ENCODE results near the gene FBXW5.

Gene FBXW5

DNA sequence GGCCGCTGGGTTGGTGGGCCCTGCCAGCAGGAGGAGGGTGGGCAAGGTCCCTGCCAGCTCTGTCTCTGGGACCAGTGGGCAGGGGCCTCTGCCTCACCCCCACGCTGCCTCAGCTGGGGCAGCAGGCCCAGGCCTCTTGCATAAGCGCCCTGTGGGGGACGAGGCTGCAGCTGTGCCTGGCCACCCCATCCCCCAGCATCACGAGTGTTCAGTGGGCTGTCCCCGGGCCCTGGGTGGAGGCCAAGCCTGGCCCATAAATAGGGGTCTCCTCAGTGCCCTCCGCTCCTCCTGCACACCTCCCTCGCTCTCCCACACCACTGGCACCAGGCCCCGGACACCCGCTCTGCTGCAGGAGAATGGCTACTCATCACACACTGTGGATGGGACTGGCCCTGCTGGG lies 32.7 kb upstream of the FBXW5 start, which contains the start of gene PTGDS:
PTGDS (plus strand) TSS at position 282 of the 400 bp plus-strand sequence; CDS start at position 357, 75 bp downstream.
- no peak for DNase-seq

DNA sequence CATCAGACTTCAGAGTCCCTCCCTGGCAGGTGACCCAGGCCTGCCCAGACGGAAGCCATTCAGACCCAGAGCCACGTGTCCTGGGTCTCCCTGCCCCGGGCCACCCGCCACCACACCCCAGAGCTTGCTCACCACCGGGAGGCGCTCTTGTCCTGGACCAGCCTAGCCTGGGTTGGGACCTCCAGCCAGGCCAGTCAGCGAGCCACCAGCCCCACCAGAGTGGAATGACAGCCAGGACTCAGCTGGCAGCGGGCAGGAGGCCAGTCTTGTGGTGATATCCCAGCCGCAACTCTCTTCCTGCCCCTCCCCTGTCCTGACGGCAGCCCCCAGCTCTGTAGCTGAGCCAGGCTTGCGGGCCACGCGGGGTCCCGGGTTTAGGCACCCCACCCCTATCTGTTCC lies 31.1 kb upstream of the FBXW5 start:
- DNase-seq, result no peak

DNA sequence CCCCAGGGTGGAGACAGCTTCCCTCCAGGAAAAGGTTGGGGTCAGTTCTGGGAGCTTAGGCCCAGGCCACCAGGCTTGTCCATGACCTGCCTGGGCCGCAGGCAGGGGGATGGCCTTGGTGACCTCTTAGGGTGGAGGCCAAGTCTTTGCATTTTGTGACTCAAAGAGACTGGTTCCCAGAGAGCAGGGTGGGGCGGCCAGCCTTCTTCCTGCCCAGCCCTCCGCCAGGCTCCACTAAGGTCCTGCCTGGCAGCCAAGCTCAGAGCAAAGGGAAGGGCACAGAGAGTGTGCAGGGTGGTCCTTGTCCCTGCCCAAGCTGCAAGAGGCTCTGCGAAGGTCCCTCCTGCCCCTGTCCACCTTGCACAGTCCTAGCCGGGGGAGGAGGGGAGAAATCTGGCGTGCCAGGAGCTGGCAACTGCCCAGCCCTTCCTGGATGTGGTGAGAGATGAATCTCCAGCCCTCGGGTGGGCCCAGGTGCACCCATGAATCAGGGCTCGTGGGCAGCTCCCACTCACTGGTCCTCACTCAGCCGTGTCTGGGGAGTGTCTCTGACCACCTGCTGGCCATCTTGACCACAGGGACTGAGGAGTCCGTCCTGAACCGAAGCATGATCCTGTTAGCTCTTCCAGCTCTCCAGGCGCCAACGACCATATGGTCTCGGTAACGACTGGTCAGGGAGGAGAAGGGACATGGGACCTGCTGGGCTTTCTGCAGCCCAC lies 30.4 kb upstream of the FBXW5 start:
- no peak for DNase-seq

DNA sequence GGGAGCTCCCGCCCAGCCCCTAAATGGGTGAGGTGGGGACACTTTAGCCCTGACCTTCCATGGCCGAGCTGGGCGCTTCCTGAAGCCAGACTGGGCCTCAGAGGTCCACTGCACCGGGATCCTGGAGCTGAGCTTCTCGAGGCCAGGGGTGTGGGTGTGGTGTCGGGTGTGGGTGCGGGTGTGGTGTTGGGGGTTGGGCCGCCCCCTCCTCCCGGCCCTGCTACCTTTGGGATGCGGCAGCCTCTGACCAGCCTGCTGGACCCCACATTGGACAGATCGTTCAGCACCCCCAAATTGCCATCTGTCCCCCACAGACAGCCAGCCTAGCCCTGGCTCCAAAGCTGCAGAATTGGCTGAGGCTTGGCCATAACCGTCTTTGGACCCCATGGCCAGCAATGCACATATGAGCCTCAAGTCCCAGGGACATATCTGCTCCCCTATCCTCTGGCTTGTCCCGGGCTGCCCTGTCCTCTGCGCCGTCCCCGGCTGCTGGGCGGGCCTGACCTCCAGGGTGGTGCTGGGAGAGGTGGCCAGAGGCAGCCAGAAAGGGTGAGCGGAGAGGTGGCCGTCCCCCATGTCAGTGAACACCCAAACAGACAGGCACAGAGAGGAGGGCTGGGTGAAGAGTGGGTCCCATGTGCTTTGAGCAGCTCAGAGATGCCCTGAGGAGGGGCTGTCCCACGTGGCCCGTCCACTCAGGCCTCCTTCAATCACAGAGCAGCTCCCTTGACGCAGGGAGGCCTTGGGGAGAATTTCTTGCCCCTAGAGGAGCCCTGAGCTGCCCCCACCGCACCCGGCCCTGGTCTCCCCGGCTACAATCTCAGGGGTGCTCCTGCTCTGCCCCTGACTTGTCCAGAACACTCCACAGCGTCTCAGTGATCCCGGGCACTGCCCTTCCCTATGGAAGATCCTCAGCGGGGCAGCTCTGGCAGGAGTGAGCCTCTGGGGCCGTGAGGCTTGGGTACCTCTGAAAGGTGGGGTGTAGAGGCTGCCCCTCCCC lies 29.4 kb upstream of the FBXW5 start:
- DNase-seq, result no peak

DNA sequence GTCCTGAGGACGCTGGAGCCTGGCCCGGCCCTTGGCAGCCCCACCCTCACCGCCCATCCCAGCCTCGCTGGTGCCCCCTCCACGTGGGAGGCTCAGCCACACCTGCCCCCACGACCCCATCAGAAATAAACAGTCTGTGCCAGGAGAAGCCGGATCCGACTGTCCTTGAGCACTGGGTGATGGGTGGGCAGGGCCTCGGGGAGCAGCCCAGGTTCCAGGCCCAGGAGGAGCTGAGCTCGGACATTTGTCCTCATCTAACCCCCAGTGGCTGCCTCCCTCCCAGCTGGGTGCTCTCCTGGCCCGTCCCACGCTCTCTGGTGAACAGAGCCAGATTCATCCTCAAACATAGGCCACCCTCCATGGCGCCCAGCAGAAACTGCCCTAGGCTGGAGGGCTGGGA lies 28.2 kb upstream of the FBXW5 start:
- DNase-seq, result no peak

DNA sequence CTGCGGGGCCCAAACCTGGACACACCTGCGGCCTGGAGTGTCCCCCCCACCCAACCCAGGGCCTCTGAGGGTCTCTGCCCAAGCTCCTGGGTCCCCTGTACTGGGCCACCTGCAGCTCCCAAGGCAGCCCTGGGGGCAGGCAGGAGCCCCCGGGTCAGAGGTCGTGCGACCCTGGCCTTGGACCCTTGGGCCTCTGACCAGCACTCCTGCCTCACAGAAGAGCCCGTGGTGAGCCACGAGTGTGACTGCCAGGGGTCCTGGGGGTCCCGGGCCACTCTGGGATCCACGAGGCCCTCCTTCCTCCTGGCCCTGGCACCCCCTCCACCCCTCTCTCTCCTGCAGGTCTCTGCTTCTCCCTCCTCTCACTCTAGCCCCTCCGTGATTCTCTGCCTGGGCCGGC lies 27.8 kb upstream of the FBXW5 start:
- no peak for DNase-seq

DNA sequence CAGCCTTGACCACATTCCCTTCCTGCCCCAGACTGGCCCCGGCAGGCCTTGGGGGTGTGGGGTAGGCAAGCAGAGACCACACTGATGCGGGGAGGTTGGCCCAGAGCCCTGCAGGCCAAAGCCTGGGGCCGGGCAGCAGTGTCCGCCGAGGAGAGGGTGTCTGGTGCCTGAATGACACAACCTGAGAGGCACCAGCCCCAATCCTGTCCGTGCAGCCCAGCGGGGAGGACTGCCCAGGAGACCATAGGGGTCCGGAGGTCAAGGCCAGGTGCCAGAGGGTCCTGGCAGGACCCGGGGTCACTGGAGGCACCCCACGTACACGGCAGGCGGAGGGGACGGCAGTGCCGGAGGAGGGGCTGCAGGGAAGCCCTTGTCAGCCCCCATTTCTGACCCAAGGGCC lies 27.2 kb upstream of the FBXW5 start:
- DNase-seq, result no peak

DNA sequence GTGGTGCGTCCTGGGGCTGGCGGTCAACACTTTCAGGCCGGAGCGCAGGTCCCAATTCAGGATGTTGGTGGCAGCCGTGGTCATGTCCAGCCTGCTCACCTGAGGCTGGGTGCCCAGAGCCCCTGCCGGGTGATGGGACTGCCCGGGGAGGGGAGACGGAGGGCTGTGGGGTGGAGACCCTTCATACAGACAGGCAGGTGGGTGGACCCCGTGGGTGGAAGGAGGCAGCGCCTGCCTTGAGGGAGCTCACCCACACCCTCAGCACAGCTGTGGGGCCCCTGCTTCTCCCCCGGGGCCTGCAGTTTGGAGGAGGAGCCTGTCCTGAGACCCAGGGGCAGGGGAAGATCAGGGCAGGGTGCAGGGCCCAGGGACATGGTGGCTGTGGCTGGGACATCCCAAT lies 25.8 kb upstream of the FBXW5 start:
- no peak for DNase-seq

DNA sequence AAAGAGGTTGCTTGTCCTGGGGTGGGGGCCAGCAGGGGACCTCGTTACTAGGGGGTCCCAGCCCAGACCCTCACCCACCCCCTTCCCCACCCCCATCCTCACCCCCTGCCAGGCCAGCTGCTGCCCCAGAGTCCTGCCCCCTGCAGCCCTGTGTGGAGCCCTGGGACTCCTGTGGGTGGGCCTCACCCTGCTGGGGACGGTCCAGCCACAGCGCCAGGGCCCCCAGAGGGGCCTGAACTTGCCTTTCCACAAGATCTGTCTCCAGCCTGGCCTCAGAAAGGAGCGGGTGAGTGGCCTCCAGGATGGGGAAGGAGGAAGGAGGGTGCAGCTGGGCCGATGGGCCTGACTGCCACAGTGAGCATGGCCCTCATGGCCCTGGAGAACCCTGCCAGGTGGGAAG lies 25.2 kb upstream of the FBXW5 start:
- no peak for DNase-seq

DNA sequence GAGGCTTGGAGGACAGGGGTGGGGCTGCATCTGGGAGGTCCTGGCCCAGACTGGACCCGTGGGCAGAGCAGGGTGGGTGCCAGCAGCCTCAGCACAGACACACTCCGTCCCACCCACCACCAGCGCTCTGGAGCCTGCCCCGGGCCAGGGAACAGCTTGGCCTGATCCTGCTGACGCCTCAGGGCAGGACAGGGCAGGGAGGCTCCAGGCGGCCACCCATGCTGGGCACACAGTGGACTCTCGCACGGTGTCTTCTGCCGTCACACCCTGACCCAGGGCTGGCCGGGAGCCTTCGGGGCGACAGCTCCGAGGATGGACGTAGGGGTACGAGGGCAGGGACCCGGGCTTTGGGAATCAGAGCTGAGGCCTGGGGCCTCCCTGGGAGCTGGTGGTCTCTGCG lies 24.6 kb upstream of the FBXW5 start:
- DNase-seq, result no peak

DNA sequence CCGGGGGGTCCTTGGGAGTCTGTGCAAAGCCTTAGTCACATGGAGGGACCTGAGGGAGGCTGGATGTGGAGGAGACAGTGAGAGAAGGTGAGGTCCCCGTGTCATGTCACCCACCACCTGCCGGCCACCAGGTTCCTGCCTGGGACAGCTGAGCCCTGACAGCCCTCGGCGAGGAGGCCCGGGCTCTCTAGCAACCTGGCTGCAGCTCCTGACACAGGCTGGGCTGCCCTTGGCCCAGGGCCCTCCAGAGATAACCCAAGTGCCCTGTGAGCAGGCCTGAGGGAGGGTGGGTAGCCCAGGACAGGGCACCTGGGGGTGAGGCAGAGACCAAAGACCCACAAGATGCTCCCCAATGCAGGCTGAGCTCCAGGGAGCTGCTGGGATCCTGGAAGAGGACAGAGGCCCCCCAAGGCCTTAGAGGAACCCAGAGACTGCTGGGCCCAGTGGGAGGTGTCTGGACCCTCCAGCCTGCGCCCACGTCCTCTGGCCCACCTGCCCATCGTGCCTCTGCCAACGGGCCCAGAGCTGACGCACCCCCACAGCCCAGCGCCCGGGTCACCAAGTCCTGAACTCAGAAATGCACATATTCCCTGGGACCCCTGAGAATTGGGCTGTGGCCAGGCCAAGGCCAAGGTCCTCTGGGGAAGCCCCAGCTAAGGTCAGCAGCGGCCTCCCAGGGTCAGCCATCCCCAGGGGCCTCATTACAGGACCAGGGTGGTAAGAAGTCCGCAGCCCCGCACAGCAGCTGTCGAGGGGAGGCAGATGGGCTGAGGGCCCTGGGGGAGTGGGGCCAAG lies 24.0 kb upstream of the FBXW5 start:
- no peak for DNase-seq

DNA sequence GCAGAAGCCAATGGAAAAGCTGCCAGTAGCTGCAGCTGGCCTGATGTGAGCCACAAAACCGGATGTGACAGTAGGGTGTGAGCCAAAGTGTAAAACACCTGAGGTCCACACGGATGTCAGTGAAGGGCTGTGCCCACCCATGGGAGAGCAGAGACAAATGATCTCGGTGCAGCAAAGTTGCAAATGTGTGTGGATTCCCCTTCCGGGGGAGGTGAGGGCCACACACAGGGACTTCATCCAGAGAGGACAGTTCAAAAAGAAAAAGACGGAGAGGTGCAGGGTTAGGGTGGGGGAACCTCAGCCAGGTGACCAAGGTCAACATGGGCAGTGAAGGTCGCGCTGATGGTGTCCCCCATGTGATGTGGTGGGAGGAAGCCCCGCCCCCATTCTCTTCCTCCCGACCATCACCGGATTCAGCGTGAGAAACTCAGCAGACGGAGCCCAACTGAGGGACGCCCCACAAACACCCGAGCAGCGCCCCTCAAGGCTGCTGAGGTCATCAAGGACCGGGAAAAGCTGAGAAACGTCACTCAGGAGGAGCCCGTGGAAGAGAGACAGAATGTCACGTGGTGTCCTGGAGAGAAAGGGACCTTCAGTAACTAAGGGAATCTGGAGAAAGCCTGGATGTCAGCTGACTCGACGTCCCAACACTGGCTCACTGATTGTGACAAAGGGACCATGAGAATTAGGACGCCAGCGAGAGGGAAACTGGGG lies 21.4 kb upstream of the FBXW5 start:
- no peak for DNase-seq

DNA sequence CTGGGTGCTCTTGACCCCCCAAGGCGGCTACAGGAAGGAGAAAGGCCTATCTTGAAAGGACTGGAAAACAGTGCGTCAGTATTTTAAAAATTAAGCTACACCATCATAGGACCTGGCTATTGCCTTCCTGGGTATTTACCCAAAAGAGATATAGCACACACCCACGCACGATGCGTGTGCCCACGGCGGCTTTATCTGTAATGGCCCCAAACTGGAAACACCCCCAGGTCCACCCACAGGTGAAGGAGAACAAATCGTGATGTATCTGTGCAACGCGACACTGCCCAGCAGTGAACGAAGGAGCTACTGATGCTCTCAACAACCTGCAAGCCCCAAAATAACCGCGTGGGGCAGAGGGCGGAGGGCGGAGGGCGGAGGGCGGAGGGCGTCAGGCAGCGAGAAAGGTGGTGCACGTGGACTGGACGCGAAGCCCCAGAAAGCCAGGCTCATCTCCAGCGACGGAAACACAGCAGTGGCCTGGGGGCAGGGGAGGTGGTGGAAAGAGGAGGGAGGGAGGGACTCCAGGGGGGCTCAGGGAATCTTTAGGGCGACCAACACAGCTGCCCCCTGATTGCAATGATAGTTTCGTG lies 20.4 kb upstream of the FBXW5 start:
- no peak for DNase-seq

DNA sequence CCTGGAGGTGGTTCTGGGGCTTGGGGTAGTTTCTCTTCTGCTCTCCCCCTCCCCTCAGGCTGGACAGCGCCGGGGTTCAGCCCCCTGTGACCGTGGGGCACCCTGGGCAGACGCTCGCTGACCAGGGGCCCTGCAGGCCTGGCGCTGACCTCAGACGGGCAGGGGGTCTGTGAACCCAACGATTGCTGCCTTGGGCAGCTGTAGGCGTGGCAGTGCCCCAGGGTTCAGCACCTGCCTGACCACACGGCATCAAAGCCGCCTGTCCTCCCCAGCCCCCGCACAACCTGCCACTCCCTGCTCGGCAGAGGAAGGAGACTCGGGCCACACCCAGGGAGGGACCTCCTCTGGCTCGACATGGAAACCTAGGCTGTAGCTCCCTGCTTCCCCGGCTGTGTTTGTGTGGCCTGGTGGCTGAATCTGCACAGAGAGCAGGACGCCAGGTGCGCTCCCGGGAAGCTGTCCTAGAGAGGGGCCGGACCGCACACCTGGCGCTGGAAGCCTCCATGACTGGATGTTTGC lies 19.7 kb upstream of the FBXW5 start:
- peak in 1 of 2 experiments; percentile 59 for DNase-seq

DNA sequence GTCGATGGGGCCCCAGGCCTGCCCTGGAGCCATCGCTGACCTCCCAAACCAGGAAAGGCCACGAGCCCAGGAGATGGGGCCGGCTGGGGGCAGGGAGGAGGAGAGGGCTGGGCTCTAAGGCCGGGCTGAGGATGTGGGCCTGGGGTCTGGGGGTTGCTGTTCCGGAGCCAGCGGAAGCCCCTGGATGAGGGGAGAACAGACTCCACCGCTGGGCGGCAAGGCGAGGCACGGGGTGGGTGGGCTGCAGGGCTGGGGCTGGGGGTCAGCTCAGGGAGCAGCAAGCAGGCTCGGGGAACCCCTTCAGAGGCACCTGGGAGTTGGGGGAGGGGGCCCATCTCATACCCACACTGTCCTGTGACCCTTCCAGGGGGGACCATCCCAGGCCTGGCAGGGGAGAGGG lies 19.2 kb upstream of the FBXW5 start:
- DNase-seq, result no peak

DNA sequence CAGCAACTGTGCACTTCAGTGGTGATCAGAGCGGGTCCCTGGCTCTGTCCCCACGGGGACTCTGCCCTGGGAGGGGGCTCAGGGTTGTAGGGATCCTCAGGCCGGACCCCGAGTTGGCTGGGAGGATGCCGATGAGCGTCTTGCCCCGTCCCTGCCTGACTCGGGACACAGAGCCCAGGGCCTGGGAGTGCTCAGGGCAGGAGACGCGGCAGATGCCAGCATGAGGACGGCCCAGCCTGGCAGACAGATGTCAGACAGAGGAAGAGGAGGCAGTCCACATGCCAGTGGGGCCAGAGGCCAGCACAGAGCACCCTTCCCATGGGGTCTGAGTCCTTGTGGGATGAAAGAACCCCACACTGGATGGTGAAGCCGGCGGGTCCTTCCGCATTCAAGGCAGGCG lies 18.8 kb upstream of the FBXW5 start:
- no peak for DNase-seq

DNA sequence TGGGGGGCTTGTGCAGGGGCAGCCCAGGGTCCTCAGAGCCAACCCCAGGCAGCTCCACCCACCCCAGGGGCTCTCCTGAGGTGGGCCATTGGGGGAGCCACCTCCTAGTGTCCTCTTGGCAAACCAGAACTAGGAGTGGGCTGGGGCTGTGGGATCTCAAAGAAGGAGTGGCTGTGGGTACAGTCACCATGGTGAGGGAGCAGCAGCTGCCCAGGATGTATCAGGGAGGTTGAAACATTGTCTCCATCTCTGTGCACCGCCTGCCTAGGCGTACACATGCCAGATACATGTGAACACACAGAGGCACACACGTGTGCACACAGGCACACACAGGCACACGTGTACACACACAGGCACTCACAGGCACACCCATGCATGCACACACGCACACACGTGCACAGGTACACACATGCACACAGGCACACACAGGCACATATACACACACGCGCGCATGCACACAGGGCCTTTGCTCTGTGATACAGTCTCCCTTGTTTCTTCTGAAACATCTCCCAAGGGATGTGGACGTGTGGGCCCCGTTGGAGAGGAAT lies 18.2 kb upstream of the FBXW5 start:
- no peak for DNase-seq

DNA sequence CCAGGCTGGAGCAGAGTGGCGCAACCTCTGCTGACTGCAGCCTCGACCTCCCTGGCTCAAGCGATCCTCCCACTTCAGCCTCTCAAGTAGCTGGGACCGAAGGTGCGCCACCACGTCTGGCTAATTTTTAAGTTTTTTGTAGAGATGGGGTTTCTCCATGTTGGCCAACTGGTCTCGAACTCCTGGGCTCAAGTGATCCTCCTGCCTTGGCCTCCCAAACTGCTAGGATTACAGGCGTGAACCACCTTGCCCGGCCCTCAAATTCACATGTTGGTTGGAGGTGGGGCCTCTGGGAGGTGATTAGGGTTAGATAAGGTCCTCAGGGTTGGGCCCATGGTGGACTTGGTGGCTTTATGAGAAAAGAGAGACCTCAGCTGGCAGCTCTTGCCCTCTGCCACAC lies 17.6 kb upstream of the FBXW5 start:
- DNase-seq, result no peak

DNA sequence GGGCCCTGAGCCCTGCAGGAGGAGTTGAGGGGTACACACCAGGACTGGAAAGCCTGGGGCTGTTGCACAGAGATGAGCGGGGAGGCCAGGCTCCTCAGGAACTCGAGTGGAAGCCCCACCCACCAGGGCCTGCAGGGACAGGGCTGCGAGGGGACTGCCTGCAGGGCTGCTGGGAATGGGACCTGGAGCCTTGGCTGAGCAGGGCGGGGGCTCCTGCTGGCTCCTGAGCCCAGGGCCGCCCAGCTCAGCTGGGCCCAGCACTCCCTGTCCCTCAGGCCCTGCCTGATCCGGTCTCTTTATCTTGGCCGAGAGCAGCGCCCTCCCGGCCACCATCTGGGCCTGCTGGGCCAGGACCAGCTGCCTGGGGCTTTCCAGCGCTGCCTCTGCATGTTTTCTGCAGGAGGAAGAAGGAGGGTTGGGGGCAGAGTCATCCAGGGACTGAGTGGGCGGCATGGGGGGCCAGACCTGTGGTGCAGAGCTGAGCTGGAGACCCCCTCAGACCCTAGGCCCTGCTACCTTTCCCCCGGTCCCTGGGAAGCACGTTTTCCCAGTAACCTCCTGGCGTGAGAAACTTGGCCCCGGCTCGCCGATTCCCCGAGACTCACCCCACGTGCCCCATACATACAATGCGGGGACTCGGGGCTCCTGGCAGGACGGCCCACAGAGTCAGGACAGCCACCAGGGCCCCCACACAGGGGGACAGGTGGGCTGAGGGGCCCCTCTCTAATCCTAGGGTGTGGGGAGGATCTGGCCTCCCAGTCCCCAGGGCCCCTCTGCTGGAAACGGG lies 16.9 kb upstream of the FBXW5 start:
- DNase-seq, result no peak

DNA sequence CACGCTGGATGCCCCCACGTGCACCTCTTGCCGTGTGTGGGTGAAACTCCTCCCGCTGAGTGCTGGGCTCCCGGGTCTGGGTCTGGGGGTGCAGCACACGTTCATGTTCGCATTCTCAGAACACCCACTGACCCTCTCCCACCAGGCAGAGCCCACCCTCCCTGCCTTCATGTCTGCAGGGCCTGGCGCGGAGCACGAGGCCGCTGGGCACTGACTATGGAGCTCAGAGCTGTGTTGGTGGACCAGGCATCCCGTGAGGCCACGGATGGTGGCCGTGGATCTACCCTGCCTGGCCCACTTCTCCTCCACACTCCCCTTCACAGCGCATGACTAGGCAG lies 16.4 kb upstream of the FBXW5 start:
- no peak for DNase-seq
